Measurements from ENCODE around the gene ANXA10. TPM values are rescaled to one million over a fixed set of nuclear protein-coding genes. Genes with fewer than 3 reads are reported as not detected.

The ANXA10 gene
- total RNA-seq, 1 donor, result 1.1 TPM

DNA sequence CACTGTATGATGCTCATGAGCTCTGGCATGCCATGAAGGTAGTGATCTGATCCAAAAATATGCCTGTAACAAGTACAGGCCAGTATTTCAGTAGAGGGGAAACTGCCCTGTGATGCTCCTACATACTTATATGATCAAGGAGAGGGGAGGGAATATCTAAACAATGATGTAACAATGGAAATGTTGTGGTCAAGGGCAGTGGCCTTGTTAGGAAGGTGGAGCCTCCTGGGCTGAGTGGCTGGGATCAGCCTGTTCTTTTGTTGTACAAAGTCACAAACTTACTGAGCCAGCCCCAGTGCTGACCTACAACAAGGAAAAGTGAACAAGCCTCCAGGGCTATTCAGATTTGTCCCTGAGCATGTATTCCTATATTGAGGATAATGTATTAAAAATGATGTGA is 70.3 kb downstream of the ANXA10 start:
- Histone ChIP-seq H3K9me3 (ENCODE audit: low read depth, low read length) (no peaks in the 10 kb centered on the region), H3K4me1 (ENCODE audit: insufficient read depth, low read length) (no peaks in the 10 kb centered on the region), H3K79me2 (ENCODE audit: insufficient read depth, low read length) (no peaks in the 10 kb centered on the region), H2AFZ (ENCODE audit: low read length) (no peak overlapping the region), H4K20me1 (ENCODE audit: insufficient read depth, low read length) (no peaks in the 10 kb centered on the region), H3K4me2 (ENCODE audit: insufficient read depth, low read length) (no peak overlapping the region), H3K27me3 (ENCODE audit: insufficient read depth, low read length) (no peaks in the 10 kb centered on the region), H3K4me3 (ENCODE audit: insufficient read depth, low read length) (no peak overlapping the region), H3K36me3 (ENCODE audit: insufficient read depth, low read length) (no peaks in the 10 kb centered on the region), H3K27ac (ENCODE audit: low read depth, low read length) (no peak overlapping the region)
- TF ChIP-seq, protein P1, sequence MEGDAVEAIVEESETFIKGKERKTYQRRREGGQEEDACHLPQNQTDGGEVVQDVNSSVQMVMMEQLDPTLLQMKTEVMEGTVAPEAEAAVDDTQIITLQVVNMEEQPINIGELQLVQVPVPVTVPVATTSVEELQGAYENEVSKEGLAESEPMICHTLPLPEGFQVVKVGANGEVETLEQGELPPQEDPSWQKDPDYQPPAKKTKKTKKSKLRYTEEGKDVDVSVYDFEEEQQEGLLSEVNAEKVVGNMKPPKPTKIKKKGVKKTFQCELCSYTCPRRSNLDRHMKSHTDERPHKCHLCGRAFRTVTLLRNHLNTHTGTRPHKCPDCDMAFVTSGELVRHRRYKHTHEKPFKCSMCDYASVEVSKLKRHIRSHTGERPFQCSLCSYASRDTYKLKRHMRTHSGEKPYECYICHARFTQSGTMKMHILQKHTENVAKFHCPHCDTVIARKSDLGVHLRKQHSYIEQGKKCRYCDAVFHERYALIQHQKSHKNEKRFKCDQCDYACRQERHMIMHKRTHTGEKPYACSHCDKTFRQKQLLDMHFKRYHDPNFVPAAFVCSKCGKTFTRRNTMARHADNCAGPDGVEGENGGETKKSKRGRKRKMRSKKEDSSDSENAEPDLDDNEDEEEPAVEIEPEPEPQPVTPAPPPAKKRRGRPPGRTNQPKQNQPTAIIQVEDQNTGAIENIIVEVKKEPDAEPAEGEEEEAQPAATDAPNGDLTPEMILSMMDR (IDR thresholded peaks at IDR 0.05; ENCODE audit: extremely low read depth, low read depth, low read length), result no peak
- DNase-seq (ENCODE audit: insufficient read length, low spot score, missing footprints), result no peak

DNA sequence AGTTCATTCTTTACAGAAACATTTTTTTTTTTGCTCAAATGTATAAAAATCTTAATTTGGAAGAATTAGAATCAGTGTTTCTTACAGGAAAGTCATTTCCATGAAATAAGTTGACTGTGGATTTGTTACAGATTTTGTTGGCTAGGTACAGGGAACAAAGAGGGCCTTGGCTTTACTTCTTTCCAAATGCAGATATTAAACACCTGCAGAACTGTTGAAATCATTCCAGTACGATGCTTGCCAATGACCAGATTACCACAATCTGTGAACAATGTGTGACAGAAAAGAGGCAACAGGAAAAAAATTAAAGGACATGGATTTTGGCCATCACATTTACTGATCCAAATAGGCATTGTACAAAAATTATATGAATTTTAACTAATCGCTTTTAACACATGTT is 70.8 kb downstream of the ANXA10 start:
- Histone ChIP-seq H4K20me1 (ENCODE audit: insufficient read depth, low read length) (no peaks in the 10 kb centered on the region), H3K4me2 (ENCODE audit: insufficient read depth, low read length) (no peak overlapping the region), H3K27ac (ENCODE audit: low read depth, low read length) (no peak overlapping the region), H3K4me1 (ENCODE audit: insufficient read depth, low read length) (no peaks in the 10 kb centered on the region), H3K79me2 (ENCODE audit: insufficient read depth, low read length) (no peaks in the 10 kb centered on the region), H2AFZ (ENCODE audit: low read length) (no peak overlapping the region), H3K4me3 (ENCODE audit: insufficient read depth, low read length) (no peak overlapping the region), H3K27me3 (ENCODE audit: insufficient read depth, low read length) (no peaks in the 10 kb centered on the region), H3K9me3 (ENCODE audit: low read depth, low read length) (no peaks in the 10 kb centered on the region), H3K36me3 (ENCODE audit: insufficient read depth, low read length) (no peaks in the 10 kb centered on the region)
- TF ChIP-seq, protein P1 (IDR thresholded peaks at IDR 0.05; ENCODE audit: extremely low read depth, low read depth, low read length), result no peak
- no peak for DNase-seq (ENCODE audit: insufficient read length, low spot score, missing footprints)

DNA sequence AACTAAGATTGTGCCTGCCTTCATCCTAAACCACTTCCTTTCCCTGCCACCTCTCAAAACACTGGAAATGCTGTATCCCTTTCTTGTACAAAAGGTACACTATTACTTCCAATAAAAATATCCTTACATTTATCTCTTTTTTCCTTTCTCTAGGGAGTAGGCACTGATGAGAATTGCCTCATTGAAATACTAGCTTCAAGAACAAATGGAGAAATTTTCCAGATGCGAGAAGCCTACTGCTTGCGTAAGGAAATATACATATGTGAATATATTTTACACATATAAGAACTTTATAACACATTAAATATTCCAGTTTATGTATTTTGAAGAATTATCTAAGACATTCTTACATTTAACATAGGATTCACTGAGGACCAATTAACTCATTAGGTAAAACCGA is 71.7 kb downstream of the ANXA10 start:
- TF ChIP-seq, protein P1 (IDR thresholded peaks at IDR 0.05; ENCODE audit: extremely low read depth, low read depth, low read length), result no peak
- Histone ChIP-seq H3K4me1 (ENCODE audit: insufficient read depth, low read length) (no peaks in the 10 kb centered on the region), H3K4me3 (ENCODE audit: insufficient read depth, low read length) (no peak overlapping the region), H3K4me2 (ENCODE audit: insufficient read depth, low read length) (no peak overlapping the region), H4K20me1 (ENCODE audit: insufficient read depth, low read length) (no peaks in the 10 kb centered on the region), H3K79me2 (ENCODE audit: insufficient read depth, low read length) (no peaks in the 10 kb centered on the region), H3K27ac (ENCODE audit: low read depth, low read length) (no peak overlapping the region), H2AFZ (ENCODE audit: low read length) (no peak overlapping the region), H3K27me3 (ENCODE audit: insufficient read depth, low read length) (no peaks in the 10 kb centered on the region), H3K36me3 (ENCODE audit: insufficient read depth, low read length) (no peaks in the 10 kb centered on the region), H3K9me3 (ENCODE audit: low read depth, low read length) (no peaks in the 10 kb centered on the region)
- no peak for DNase-seq (ENCODE audit: insufficient read length, low spot score, missing footprints)

DNA sequence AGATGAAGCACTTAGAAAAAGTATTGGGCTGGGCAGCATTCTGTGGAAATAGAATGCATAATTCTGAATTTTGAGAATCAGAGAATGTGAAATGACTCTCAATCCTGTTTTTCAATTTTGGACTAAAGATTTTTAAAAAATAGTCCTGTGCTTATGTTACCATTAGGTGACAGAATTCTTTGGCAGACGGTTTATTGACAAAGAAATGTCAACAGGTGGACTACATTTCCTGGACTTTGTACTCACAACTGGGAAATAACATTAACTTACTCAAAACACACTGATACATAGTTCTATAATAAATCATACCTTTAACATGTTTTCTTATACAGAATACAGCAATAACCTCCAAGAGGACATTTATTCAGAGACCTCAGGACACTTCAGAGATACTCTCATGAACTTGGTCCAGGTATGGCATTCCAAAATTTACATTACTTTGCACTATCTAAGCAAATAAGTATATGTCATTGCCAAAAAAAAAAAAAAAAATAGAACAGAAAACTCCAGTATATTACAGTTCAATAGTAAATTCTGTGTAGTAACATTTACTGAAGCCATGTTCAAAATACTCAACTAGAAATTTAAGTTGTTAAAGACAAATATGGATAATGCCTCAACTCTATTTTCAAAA is 72.7 kb downstream of the ANXA10 start:
- Histone ChIP-seq H3K79me2 (ENCODE audit: insufficient read depth, low read length) (no peaks in the 10 kb centered on the region), H3K27ac (ENCODE audit: low read depth, low read length) (no peak overlapping the region), H3K4me2 (ENCODE audit: insufficient read depth, low read length) (no peak overlapping the region), H3K27me3 (ENCODE audit: insufficient read depth, low read length) (no peaks in the 10 kb centered on the region), H3K36me3 (ENCODE audit: insufficient read depth, low read length) (no peaks in the 10 kb centered on the region), H3K4me3 (ENCODE audit: insufficient read depth, low read length) (no peak overlapping the region), H3K9me3 (ENCODE audit: low read depth, low read length) (no peaks in the 10 kb centered on the region), H2AFZ (ENCODE audit: low read length) (no peak overlapping the region), H4K20me1 (ENCODE audit: insufficient read depth, low read length) (no peaks in the 10 kb centered on the region), H3K4me1 (ENCODE audit: insufficient read depth, low read length) (no peaks in the 10 kb centered on the region)
- DNase-seq (ENCODE audit: insufficient read length, low spot score, missing footprints), result no peak
- TF ChIP-seq, protein P1 (IDR thresholded peaks at IDR 0.05; ENCODE audit: extremely low read depth, low read depth, low read length), result no peak

All from osteoblast (primary cell).